Fibroblast of skin of right quadriceps (primary cell): ENCODE results near the gene ZNF641.
"Not testable (repeated sequence)": the region's sequence is repeated elsewhere in the genome, so short reads cannot be mapped to it uniquely, and the experiment has no call there.

ENCODE experiments used
- DNase-seq: peaks from one replicate; pipeline ENCODE4 v3.0.0-alpha.2; 2013

ZNF641 gene

GRCh38 chr12:48333680-48334079, 17.0 kb downstream of the ZNF641 start:
- DNase-seq = not testable (repeated sequence)

GRCh38 chr12:48331399-48331798, 19.3 kb downstream of the ZNF641 start:
- no peak for DNase-seq

- no peak for DNase-seq
These were observed 21.4 kb downstream of the ZNF641 start for GRCh38 chr12:48329199-48329939.

GRCh38 chr12:48316491-48316890, 34.2 kb downstream of the ZNF641 start:
- DNase-seq = no peak

GRCh38 chr12:48311313-48311712, 39.4 kb downstream of the ZNF641 start:
- no peak for DNase-seq

GRCh38 chr12:48307269-48307668, 43.5 kb downstream of the ZNF641 start:
- no peak for DNase-seq

GRCh38 chr12:48305190-48305589, 45.5 kb downstream of the ZNF641 start:
- DNase-seq = no peak

GRCh38 chr12:48302161-48302911, 48.4 kb downstream of the ZNF641 start:
- DNase-seq = no peak

- DNase-seq = no peak
These were observed 49.9 kb downstream of the ZNF641 start for GRCh38 chr12:48300774-48301173.

- peak; percentile 75 for DNase-seq
These were observed 54.0 kb downstream of the ZNF641 start for GRCh38 chr12:48296586-48297282.

GRCh38 chr12:48292040-48292439, 58.7 kb downstream of the ZNF641 start:
- no peak for DNase-seq

GRCh38 chr12:48291511-48291910, 59.2 kb downstream of the ZNF641 start:
- no peak for DNase-seq

- DNase-seq = no peak
These were observed 62.1 kb downstream of the ZNF641 start for GRCh38 chr12:48288387-48289268.
